GM23248 (cell line): ENCODE data around the gene GCNT3.

Source experiments
- EZH2 ChIP-seq: fragments of 200-600 bp; sonication (generic); IDR thresholded peaks from 2 replicates; pipeline ENCODE4 v1.6.1; 2018; ENCODE audit warnings: antibody characterized with exemption, mild to moderate bottlenecking; ENCODE audit not compliant: insufficient read depth, poor library complexity, severe bottlenecking
- EZH2phosphoT487 ChIP-seq: fragments of 200-600 bp; sonication (generic); IDR thresholded peaks from 2 replicates; pipeline ENCODE4 v1.6.1; 2018; ENCODE audit warnings: antibody characterized with exemption, moderate library complexity, mild to moderate bottlenecking, low read depth; ENCODE audit not compliant: insufficient read depth

DNA sequence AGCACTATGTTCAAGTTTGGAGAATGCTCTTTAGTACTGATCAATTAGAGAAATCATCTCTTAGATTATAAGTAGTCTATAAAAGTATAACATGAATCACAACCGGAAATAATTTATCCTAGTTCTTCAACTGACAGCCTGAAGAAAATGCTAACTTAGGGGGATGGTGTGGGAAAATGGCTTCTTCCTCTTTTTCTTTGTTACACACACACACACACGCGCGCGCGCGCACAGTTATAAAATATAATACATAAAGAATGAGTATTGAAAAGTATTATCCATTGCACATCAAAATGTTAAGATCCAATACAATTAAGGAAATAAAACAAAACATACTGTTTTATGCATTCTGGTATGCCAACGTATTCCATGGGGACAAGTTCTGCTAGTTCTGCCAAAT is 57.0 kb downstream of the GCNT3 start:
- TF ChIP-seq EZH2phosphoT487 = no peak
- no peak for TF ChIP-seq EZH2
